Fibroblast of skin of right biceps (primary cell): ENCODE measurements around the gene CORO2A.
"Not testable (repeated sequence)": the region's sequence is repeated elsewhere in the genome, so short reads cannot be mapped to it uniquely, and the experiment has no call there.

Experiments used
- DNase-seq: peaks from one replicate; pipeline ENCODE4 v3.0.0-alpha.2; 2013

CORO2A gene

GRCh38 chr9:98134702-98135557 lies 57.5 kb downstream of the CORO2A start:
- DNase-seq, result no peak

GRCh38 chr9:98132806-98133631 lies 59.4 kb downstream of the CORO2A start:
- DNase-seq, result no peak

GRCh38 chr9:98132158-98132557 lies 60.3 kb downstream of the CORO2A start:
- DNase-seq, result no peak

- no peak for DNase-seq
Measured at GRCh38 chr9:98130576-98131228, 61.7 kb downstream of the CORO2A start.

- DNase-seq, result not testable (repeated sequence)
Measured at GRCh38 chr9:98130060-98130459, 62.4 kb downstream of the CORO2A start.

DNA sequence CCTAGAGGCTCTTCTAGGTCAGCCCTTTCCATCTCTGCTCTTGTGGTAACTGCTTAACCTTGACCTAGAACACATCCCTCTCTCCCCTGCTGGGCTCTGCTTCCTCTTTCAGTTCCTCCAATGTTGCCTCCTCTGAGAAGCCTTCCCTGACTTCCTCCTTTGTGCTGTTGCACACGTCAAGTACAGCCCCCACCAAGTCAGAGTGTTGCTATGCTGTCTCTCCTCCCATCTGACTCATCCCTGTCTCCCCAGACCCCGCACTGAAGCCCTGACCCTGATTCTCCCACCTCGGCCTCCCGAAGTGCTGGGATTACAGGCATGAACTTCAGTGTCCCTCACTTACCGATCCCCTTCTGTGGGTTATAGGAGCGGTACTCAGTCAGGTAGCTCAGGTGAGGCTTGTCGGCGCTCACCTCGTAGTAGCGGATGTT lies 63.0 kb downstream of the CORO2A start:
- no peak for DNase-seq

DNA sequence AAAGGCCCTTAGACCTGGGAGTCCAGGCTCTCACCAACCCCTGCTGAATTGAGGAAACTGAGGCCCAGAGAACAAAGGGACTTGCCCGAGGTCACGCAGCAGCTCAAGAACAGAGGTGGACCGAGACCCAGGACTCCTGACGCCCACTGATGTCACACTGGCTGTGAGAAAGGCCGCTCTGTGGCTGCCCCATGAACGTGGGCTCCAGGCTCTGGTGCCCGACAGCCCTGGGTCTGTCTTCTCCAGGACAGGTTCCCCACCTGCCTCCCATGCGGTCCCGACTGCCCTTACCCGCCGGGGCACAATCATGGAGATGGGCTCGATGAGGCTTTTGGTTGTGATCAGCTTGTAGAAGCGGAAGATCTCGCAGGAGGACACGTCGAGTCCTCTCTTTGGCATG lies 64.1 kb downstream of the CORO2A start:
- DNase-seq, result no peak

- no peak for DNase-seq
Measured at GRCh38 chr9:98127226-98127625, 65.2 kb downstream of the CORO2A start.

GRCh38 chr9:98124637-98125426 lies 67.6 kb downstream of the CORO2A start:
- DNase-seq, result no peak

DNA sequence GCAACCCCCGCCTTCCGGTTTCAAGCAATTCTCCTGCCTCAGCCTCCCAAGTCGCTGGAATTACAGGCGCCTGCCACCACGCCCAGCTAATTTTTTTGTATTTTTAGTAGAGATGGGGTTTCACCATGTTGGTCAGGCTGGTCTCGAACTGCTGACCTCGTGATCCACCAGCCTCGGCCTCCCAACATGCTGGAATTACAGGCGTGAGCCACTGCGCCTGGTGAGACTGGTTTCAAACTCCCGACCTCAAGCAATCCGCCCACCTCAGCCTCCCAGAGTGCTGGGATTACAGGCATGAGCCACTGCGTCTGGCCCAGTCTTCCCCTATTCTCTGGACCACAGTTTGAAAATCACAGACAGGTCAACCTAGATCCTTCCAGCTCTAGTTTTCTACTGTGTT lies 68.3 kb downstream of the CORO2A start:
- DNase-seq, result not testable (repeated sequence)

DNA sequence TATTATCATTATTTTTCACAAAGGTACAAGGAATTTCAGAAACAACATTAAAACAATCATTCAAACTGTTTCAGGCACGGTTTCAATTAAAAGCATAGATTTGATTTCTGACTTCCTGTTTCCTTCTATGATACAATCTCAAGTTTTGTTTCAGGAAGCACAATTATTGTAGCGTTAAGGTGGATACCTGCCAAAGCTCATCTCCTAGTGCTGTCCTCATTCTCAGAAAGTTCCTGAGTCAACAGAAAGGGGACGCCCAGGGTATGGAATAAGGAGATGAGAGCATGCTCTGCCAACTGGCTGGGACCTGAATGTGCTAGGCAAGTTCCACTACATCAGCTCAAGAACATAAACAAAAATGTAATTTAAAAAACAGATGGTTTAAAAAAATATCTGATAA lies 71.4 kb downstream of the CORO2A start:
- peak; percentile 13 for DNase-seq

- no peak for DNase-seq
Measured at GRCh38 chr9:98120476-98120875, 72.0 kb downstream of the CORO2A start.

DNA sequence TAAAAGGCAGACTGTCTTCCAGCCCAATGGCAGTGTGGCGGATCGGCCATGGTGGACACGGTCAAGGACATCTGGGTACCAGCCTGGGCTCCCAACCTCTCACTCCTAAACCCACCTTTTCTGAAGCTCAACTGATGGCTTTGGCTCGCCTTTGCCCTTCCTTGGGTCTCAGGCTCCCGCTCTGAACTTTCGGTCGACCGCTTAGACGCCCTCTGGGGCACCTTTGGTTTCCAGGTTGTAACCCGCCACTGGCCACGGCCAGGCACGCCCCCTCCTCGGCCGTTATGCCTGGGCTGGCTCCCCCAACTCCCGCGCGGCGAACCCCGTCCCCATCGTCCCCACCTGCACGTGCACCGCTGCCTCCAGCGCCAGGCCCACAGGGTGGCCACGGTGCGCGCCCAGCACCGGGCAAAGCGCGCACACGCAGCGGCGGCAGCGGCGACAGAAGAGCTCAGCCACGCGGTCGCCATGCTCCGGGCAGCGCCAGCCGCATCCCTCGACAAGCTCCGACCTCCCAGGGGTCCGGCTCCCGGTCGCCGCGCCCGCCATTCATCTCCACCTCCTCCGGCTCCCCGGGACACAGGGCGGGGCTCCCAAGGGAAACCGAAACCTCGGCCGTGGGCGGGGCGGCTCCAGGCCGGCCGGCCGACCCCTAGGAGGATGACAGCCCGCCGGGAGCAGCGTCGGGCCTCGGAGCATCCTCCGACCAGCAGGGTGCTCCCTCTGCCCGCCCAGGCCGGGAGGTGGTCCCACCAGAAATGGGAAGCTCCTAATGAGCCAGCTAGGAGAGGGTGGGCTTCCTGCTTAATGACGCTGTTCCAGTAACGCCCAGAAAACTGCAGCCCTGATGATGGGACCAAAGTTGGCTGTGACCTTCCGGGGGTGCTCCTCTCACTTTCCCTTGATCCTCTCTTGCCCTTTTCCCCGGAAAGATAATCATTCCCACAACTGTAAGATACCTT lies 73.5 kb downstream of the CORO2A start, which contains the start of gene TRIM14:
Gene TRIM14 (minus strand): TSS at position 583 of the 962 bp plus-strand sequence. CDS start 34 bp downstream, at position 549.
- peak; percentile 70 for DNase-seq

DNA sequence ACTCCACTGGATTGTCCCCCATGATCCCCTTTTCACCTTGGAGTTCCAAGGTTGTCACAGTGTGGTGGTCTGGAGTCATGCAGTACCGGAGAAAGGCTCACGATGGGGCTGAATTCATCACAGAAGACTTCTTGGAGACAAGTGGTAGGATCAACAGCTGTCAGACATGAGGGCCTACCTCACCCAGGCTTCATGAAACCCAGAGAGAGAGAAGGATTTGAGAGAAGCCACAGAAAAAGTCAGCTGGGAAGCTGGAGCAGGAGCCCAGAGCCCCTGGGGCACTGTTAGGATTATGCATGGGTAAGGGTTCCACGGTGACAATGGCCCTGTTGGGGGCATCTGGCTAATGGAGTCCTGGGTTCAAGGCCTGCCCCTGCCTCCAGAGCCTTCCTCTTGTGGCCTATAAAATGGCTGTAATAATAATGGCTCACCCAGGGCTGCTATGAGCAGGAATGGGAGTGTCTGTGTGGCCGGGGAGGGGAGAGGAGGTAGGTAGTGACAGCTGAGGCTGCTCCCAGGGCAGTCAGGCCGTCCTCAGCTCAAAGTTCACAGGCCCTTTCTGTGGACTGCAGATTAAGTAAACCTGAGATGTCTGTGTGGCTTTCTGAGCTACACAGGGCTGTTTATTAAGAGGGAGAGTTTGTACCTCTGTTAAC lies 74.3 kb downstream of the CORO2A start:
- peak; percentile 33 for DNase-seq

GRCh38 chr9:98117097-98117496 lies 75.3 kb downstream of the CORO2A start:
- not testable (repeated sequence) for DNase-seq

DNA sequence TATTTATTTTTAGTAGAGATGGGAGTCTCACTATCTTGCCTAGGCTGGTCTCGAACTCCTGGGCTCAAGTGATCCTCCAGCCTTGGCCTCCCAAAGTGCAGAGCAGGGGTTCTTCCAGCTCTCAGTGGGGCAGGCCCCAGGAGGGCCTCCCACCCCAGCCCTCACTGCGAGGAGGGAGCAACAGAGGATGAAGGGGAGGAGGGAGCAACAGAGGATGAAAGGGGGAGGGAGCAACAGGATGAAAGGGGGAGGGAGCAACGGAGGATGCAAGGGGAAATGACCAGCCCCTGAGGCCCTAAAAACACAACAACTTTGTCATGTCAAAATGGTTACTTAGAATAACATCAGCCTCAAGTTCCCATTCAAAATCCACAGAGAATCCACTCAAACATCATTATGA lies 83.4 kb downstream of the CORO2A start:
- no peak for DNase-seq

- DNase-seq, result no peak
Measured at GRCh38 chr9:98108531-98109031, 83.9 kb downstream of the CORO2A start.

DNA sequence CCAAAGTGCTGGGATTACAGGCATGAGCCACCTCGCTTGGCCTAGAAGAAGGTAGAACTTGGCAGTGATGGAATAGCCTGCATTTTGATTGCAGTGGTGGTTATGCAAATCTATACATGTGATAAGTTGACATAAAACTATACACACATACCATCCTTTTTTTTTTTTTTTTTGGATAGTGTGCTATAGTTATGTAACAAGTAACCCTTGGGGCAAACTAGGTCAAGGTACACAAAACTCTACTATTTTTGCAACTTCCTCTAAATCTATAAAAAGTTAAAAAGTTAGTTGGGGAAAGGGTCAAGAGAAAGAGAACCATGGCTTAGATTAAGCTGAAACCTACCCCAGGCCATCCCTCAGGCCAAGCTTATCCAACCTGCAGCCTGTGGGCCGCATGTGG lies 84.5 kb downstream of the CORO2A start:
- no peak for DNase-seq

- no peak for DNase-seq
Measured at GRCh38 chr9:98105006-98105405, 87.4 kb downstream of the CORO2A start.

DNA sequence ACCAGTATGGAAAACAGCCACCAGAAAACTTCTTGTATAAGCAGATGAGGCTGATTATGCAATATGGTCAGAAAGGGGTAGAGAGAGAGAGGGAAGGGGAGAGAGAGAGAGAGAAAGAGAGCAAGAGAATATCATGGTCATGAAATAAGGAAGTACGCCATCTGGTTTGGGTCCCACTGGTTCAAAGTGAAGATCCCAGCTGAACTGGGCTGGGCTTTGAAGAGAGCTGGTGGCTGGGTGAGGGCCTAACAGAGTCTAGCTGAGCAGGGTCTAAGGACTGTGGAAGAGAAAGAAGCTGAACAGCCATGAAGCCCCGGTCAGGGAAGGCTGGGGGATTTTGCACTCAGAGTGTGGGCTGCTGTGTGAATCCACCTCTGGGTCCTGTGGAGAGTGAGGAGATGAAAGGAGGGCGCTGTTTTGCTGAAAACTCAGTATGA lies 88.0 kb downstream of the CORO2A start:
- DNase-seq, result no peak
